ENCODE results near the gene CYBA.

CYBA gene

DNA sequence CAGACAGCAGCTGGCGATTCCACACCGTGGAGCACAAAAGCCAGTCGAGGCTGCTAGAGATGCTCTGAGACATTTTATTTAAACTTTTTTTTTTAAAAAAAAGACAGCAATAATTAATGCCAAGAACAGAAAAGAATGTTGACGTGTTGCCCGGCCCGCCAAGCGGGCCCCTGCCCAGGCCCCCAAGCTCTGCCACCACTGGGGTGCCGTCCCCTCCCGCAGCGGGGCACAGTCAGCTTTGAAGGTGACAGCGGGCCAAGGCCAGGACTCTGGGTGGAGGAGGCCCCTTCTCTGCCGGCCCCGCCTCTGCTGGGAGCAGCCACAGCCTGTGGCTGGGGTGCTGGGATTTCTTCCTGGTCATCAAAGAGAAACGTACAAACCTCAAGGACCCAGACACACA is 45.6 kb upstream of the CYBA start:
- no peak for TF ChIP-seq CTCF (IDR thresholded peaks at IDR 0.05)
- Histone ChIP-seq H3K27ac (no peak overlapping the region), H3K4me3 (no peak overlapping the region)
- no peak for DNase-seq (ENCODE audit: low spot score)

- no peak overlapping the region for H3K27ac ChIP-seq
- DNase-seq (ENCODE audit: low spot score), result no peak
- TF ChIP-seq CTCF (IDR thresholded peaks at IDR 0.05), result no peak
Measured at GRCh38 chr16:88695753-88696152, 44.9 kb upstream of the CYBA start.

DNA sequence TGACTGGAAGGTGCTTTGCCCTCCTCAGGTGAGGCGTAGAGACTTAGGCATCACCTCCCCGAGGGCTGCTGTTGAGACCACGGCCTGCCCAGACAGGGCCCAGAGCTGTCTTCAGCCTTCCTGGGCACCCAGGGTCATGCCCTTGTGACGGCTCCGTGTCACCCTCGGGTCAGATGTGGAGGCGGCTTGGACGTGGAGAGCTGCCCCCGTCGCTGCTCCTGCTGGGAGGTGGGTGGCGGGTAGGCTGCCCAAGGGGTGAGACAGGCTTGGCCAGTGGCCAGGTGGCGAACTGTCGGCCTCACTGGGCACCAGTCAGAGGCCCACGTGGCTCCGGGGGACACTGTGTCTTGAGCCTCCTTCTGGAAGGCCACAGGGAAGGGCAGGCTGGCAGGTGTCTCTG is 44.4 kb upstream of the CYBA start:
- no peak for DNase-seq (ENCODE audit: low spot score)
- TF ChIP-seq CTCF (IDR thresholded peaks at IDR 0.05), result no peak
- Histone ChIP-seq H3K27ac (no peak overlapping the region), H3K4me3 (no peak overlapping the region)

More at GRCh38 chr16:88695753-88696152, 44.9 kb upstream of the CYBA start:
- no peak overlapping the region for H3K4me3 ChIP-seq

- no peak for DNase-seq (ENCODE audit: low spot score)
- no peak for TF ChIP-seq CTCF (IDR thresholded peaks at IDR 0.05)
- no peak overlapping the region for H3K27ac ChIP-seq
- H3K4me3 ChIP-seq, result no peak overlapping the region
Measured at GRCh38 chr16:88694221-88695087, 43.6 kb upstream of the CYBA start.

- no peak overlapping the region for H3K4me3 ChIP-seq
- TF ChIP-seq CTCF (IDR thresholded peaks at IDR 0.05), result no peak
- DNase-seq (ENCODE audit: low spot score), result no peak
- no peak overlapping the region for H3K27ac ChIP-seq
Measured at GRCh38 chr16:88693420-88694177, 42.7 kb upstream of the CYBA start.

- TF ChIP-seq CTCF (IDR thresholded peaks at IDR 0.05), result no peak
- Histone ChIP-seq H3K4me3 (no peak overlapping the region), H3K27ac (no peak overlapping the region)
- DNase-seq (ENCODE audit: low spot score), result no peak
Measured at GRCh38 chr16:88692861-88693260, 42.0 kb upstream of the CYBA start.
